Neuronal stem cell (in vitro differentiated cells): ENCODE data around the gene ZNF385B.

Experiments used
- DNase-seq: peaks from one replicate; pipeline ENCODE4 v3.0.0-alpha.2; 2013; ENCODE audit warnings: low spot score
- H2AFZ ChIP-seq: one replicate; pipeline ENCODE4 v1.6.1; 2013; ENCODE audit warnings: mild to moderate bottlenecking, low read length, inconsistent platforms
- H2AK5ac ChIP-seq: 2 replicates; pipeline ENCODE4 v1.6.1; 2013; ENCODE audit warnings: low read depth, mild to moderate bottlenecking, inconsistent platforms, low read length, moderate library complexity, mixed read lengths
- H2BK120ac ChIP-seq: 2 replicates; pipeline ENCODE4 v1.6.1; 2013; ENCODE audit warnings: low read depth, mild to moderate bottlenecking, inconsistent platforms, low read length, moderate library complexity, mixed read lengths
- H2BK12ac ChIP-seq: one replicate; pipeline ENCODE4 v1.6.1; 2013; ENCODE audit warnings: low read length, inconsistent platforms
- H2BK15ac ChIP-seq: 2 replicates; pipeline ENCODE4 v1.6.1; 2013; ENCODE audit warnings: mild to moderate bottlenecking, low read length, inconsistent platforms, mixed read lengths
- H2BK5ac ChIP-seq: one replicate; pipeline ENCODE4 v1.6.1; 2013; ENCODE audit warnings: inconsistent platforms, mild to moderate bottlenecking, low read length, moderate library complexity
- H3K14ac ChIP-seq: one replicate; pipeline ENCODE4 v1.6.1; 2013; ENCODE audit warnings: low read length, inconsistent platforms
- H3K18ac ChIP-seq: 2 replicates; pipeline ENCODE4 v1.6.1; 2013; ENCODE audit warnings: low read length, inconsistent platforms
- H3K23ac ChIP-seq: 2 replicates; pipeline ENCODE4 v1.6.1; 2013; ENCODE audit warnings: low read depth, mild to moderate bottlenecking, mixed read lengths, low read length, inconsistent platforms; ENCODE audit not compliant: poor library complexity
- H3K27ac ChIP-seq: replicated peaks from 3 replicates; pipeline ENCODE4 v1.5.1; 2013; ENCODE audit warnings: low read length, inconsistent platforms
- H3K27me3 ChIP-seq, 3 experiments: 2 replicates each; pipeline ENCODE4 v1.6.1; 2013; ENCODE audit warnings: low read length in 3 of 3, mild to moderate bottlenecking in 2 of 3, inconsistent platforms in 1 of 3, low read depth in 1 of 3, mixed read lengths in 1 of 3, moderate library complexity in 1 of 3; ENCODE audit not compliant: control insufficient read depth in 3 of 3, insufficient read depth in 3 of 3
- H3K36me3 ChIP-seq, 2 donors: replicated peaks in 1 of 2; 2 replicates each; pipeline ENCODE4 v1.6.1; 2013; ENCODE audit warnings: low read length in 2 of 2; ENCODE audit not compliant: control insufficient read depth in 2 of 2, insufficient read depth in 2 of 2
- H3K4ac ChIP-seq: 2 replicates; pipeline ENCODE4 v1.6.1; 2013; ENCODE audit warnings: inconsistent platforms, mild to moderate bottlenecking, low read length, moderate library complexity
- H3K4me1 ChIP-seq, 2 donors: 1 replicate in 1 of 2; 2 replicates in 1 of 2; pipeline ENCODE4 v1.6.1; 2013; ENCODE audit warnings: low read length in 2 of 2, low read depth in 1 of 2; ENCODE audit not compliant: control insufficient read depth in 2 of 2, insufficient read depth in 1 of 2
- H3K4me2 ChIP-seq: one replicate; pipeline ENCODE4 v1.6.1; 2013; ENCODE audit warnings: mild to moderate bottlenecking, low read length, inconsistent platforms; ENCODE audit not compliant: insufficient read depth, poor library complexity, severe bottlenecking
- H3K4me3 ChIP-seq, 2 donors: 2 replicates each; pipeline ENCODE4 v1.5.1; 2013; ENCODE audit warnings: low read length in 2 of 2, mild to moderate bottlenecking in 2 of 2, inconsistent platforms in 1 of 2, moderate library complexity in 1 of 2
- H3K79me1 ChIP-seq: one replicate; pipeline ENCODE4 v1.6.1; 2013; ENCODE audit warnings: low read depth, mild to moderate bottlenecking, inconsistent platforms, low read length, moderate library complexity
- H3K9ac ChIP-seq: one replicate; pipeline ENCODE4 v1.6.1; 2013; ENCODE audit warnings: mild to moderate bottlenecking, low read depth, low read length, inconsistent platforms; ENCODE audit not compliant: poor library complexity
- H3K9me3 ChIP-seq, 2 donors: replicated peaks in 1 of 2; 2 replicates each; pipeline versions ENCODE3 to v1.6.1; 2013; ENCODE audit warnings: low read length in 2 of 2, mild to moderate bottlenecking in 2 of 2, inconsistent platforms in 1 of 2, low read depth in 1 of 2, mixed read lengths in 1 of 2, moderate library complexity in 1 of 2; ENCODE audit not compliant: control insufficient read depth in 2 of 2, insufficient read depth in 1 of 2
- H4K8ac ChIP-seq: one replicate; pipeline ENCODE4 v1.6.1; 2013; ENCODE audit warnings: low read depth, mild to moderate bottlenecking, inconsistent platforms, low read length, moderate library complexity
- H4K91ac ChIP-seq: one replicate; pipeline ENCODE4 v1.6.1; 2013; ENCODE audit warnings: low read length, low read depth, mild to moderate bottlenecking, inconsistent platforms; ENCODE audit not compliant: poor library complexity
- WGBS, 2 donors: extraction: QIAGEN DNeasy Blood & Tissue Kit; methylation state at CpG; one replicate each; pipeline ENCODE4 v1.1.7; 2013; ENCODE audit warnings: missing lambda C conversion rate in 2 of 2, mixed read lengths in 1 of 2; ENCODE audit not compliant: insufficient read length in 2 of 2, insufficient replicate concordance in 1 of 2; ENCODE audit errors: extremely low coverage in 2 of 2; 5-methylcytosine and 5-hydroxymethylcytosine counted together

The ZNF385B gene

GRCh38 chr2:179800776-179801175 is 60.6 kb downstream of the ZNF385B start:
- Histone ChIP-seq H2BK5ac (no peak overlapping the region), H3K36me3 (no peaks in the 10 kb centered on the region), H2BK15ac (no peak overlapping the region), H3K79me1 (no peaks in the 10 kb centered on the region), H2BK12ac (no peak overlapping the region), H3K4ac (no peak overlapping the region), H2AFZ (no peak overlapping the region), H3K9me3 (no peaks in the 10 kb centered on the region), H3K27me3 (peaks cover 0 to 3% (median 0%) of the 10 kb centered on the region in 3 experiments), H3K4me1 (peaks cover 0 to 7% of the 10 kb centered on the region in 2 donors), H3K4me3 (no peak overlapping the region), H3K18ac (no peak overlapping the region), H3K14ac (no peak overlapping the region), H4K91ac (no peak overlapping the region), H2BK120ac (no peak overlapping the region), H3K9ac (no peak overlapping the region), H3K23ac (no peak overlapping the region), H3K27ac (no peak overlapping the region), H2AK5ac (no peak overlapping the region), H4K8ac (no peak overlapping the region), H3K4me2 (no peak overlapping the region)
- no peak for DNase-seq

- H3K4ac ChIP-seq, result no peak overlapping the region
- H2BK15ac ChIP-seq, result no peak overlapping the region
- WGBS, 2 donors, result no CpG with 5 or more reads among the region's 5 CpGs
- no peak overlapping the region for H4K91ac ChIP-seq
- H2AK5ac ChIP-seq, result no peak overlapping the region
- DNase-seq, result no peak
- H3K27me3 ChIP-seq, result peaks cover 0 to 2% (median 0%) of the 10 kb centered on the region in 3 experiments
- H3K4me1 ChIP-seq, result peaks cover 0 to 6% of the 10 kb centered on the region in 2 donors
- H3K23ac ChIP-seq, result no peak overlapping the region
- H3K9ac ChIP-seq, result no peak overlapping the region
- H3K9me3 ChIP-seq, result no peaks in the 10 kb centered on the region
- H3K18ac ChIP-seq, result no peak overlapping the region
- no peaks in the 10 kb centered on the region for H3K79me1 ChIP-seq
- H2AFZ ChIP-seq, result no peak overlapping the region
- H3K4me2 ChIP-seq, result no peak overlapping the region
- H2BK12ac ChIP-seq, result no peak overlapping the region
- no peak overlapping the region for H3K27ac ChIP-seq
- H3K14ac ChIP-seq, result no peak overlapping the region
- H3K36me3 ChIP-seq, result no peaks in the 10 kb centered on the region
- H2BK5ac ChIP-seq, result no peak overlapping the region
- no peak overlapping the region for H3K4me3 ChIP-seq
- H4K8ac ChIP-seq, result no peak overlapping the region
- H2BK120ac ChIP-seq, result no peak overlapping the region
These were observed 65.0 kb downstream of the ZNF385B start for GRCh38 chr2:179796213-179797007.

- no peak overlapping the region for H2BK5ac ChIP-seq
- H3K4me1 ChIP-seq, result peaks cover 0 to 6% of the 10 kb centered on the region in 2 donors
- H2AK5ac ChIP-seq, result no peak overlapping the region
- no peak overlapping the region for H3K27ac ChIP-seq
- no peak overlapping the region for H3K18ac ChIP-seq
- no peak overlapping the region for H3K9ac ChIP-seq
- H3K4me2 ChIP-seq, result no peak overlapping the region
- H3K14ac ChIP-seq, result no peak overlapping the region
- no peak overlapping the region for H2BK15ac ChIP-seq
- H3K4ac ChIP-seq, result no peak overlapping the region
- H3K27me3 ChIP-seq, result peaks cover 0 to 2% (median 0%) of the 10 kb centered on the region in 3 experiments
- H3K9me3 ChIP-seq, result no peaks in the 10 kb centered on the region
- no peak for DNase-seq
- H4K8ac ChIP-seq, result no peak overlapping the region
- no peak overlapping the region for H3K4me3 ChIP-seq
- H2BK12ac ChIP-seq, result no peak overlapping the region
- no peaks in the 10 kb centered on the region for H3K36me3 ChIP-seq
- H2AFZ ChIP-seq, result no peak overlapping the region
- no peaks in the 10 kb centered on the region for H3K79me1 ChIP-seq
- H3K23ac ChIP-seq, result no peak overlapping the region
- no peak overlapping the region for H2BK120ac ChIP-seq
- H4K91ac ChIP-seq, result no peak overlapping the region
These were observed 67.5 kb downstream of the ZNF385B start for GRCh38 chr2:179793902-179794301.

- Histone ChIP-seq H3K27ac (no peak overlapping the region), H3K4ac (no peak overlapping the region), H3K18ac (no peak overlapping the region), H2BK12ac (no peak overlapping the region), H3K4me3 (no peak overlapping the region), H3K79me1 (no peaks in the 10 kb centered on the region), H3K14ac (no peak overlapping the region), H2AK5ac (no peak overlapping the region), H4K91ac (no peak overlapping the region), H3K4me1 (peaks cover 0 to 8% of the 10 kb centered on the region in 2 donors), H3K27me3 (peaks cover 0 to 2% (median 0%) of the 10 kb centered on the region in 3 experiments), H2BK15ac (no peak overlapping the region), H3K9me3 (no peaks in the 10 kb centered on the region), H2AFZ (no peak overlapping the region), H2BK120ac (no peak overlapping the region), H3K9ac (no peak overlapping the region), H3K4me2 (no peak overlapping the region), H3K23ac (no peak overlapping the region), H3K36me3 (no peaks in the 10 kb centered on the region), H2BK5ac (no peak overlapping the region), H4K8ac (no peak overlapping the region)
- DNase-seq, result no peak
- no CpG with 5 or more reads among the region's 2 CpGs for WGBS, 2 donors
These were observed 68.2 kb downstream of the ZNF385B start for GRCh38 chr2:179793238-179793637.
